Naive thymus-derived CD8-positive, alpha-beta T cell (primary cell): ENCODE data around the gene ITGA6. TPM values are rescaled to one million over a fixed set of nuclear protein-coding genes. Genes with fewer than 3 reads are reported as not detected.

ENCODE experiments used
- ATAC-seq, 2 donors: fragments of 150-1000 bp; cut with Tn5 transposase in 1 of 2; sonication (Bioruptor Pico), chemical (Tn5 transposase) in 1 of 2; 1 replicate in 1 of 2; 2 replicates in 1 of 2; pipeline ENCODE4 v1.10.0; 2021; ENCODE audit warnings: mild to moderate bottlenecking in 2 of 2, moderate library complexity in 2 of 2
- POLR2A ChIA-PET: fragments of 350-600 bp; sonication (Branson Sonifier 250); formaldehyde crosslinking; loops from one replicate; lab custom pipeline; 2021; ENCODE audit warnings: antibody characterized with exemption; lab: Charles Lee
- DNase-seq, 10 donors: peaks; one replicate each; pipeline versions ENCODE4 v3.0.0 to v3.0.0-alpha.2; 2020 to 2022
- H3K27ac Mint-ChIP-seq, 10 donors: one replicate each; pipeline ENCODE4 v1.8.0; 2020 to 2022; ENCODE audit warnings: mild to moderate bottlenecking in 10 of 10, mixed read lengths in 10 of 10, moderate library complexity in 4 of 10, inconsistent platforms in 1 of 10
- H3K27me3 Mint-ChIP-seq, 5 donors: one replicate each; pipeline ENCODE4 v1.8.0; 2021 to 2022; ENCODE audit warnings: mixed read lengths in 5 of 5
- H3K36me3 Mint-ChIP-seq, 3 donors: one replicate each; pipeline ENCODE4 v1.8.0; 2020 to 2022; ENCODE audit warnings: mixed read lengths in 3 of 3, mild to moderate bottlenecking in 2 of 3, inconsistent platforms in 1 of 3
- H3K4me1 Mint-ChIP-seq, 4 donors: one replicate each; pipeline ENCODE4 v1.8.0; 2021 to 2022; ENCODE audit warnings: mixed read lengths in 4 of 4
- H3K4me3 Mint-ChIP-seq, 10 donors: one replicate each; pipeline ENCODE4 v1.8.0; 2020 to 2022; ENCODE audit warnings: mild to moderate bottlenecking in 10 of 10, mixed read lengths in 10 of 10, moderate library complexity in 6 of 10, inconsistent platforms in 1 of 10
- H3K9me3 Mint-ChIP-seq, 9 donors: one replicate each; pipeline ENCODE4 v1.8.0; 2020 to 2022; ENCODE audit warnings: mixed read lengths in 9 of 9, mild to moderate bottlenecking in 3 of 9, inconsistent platforms in 1 of 9, moderate library complexity in 1 of 9
- polyA plus RNA-seq, 3 donors: library from polyadenylated mRNA; unstranded; fragments of 300-500 nt; fragmentation: Illumina TruSeq; gene quantifications; one replicate each; pipeline ENCODE4 v1.2.3, GENCODE V29; 2021
- total RNA-seq, 8 experiments: library from RNA in 2 of 8; stranded (reverse) in 2 of 8; gene quantifications; one replicate each; pipeline ENCODE4 v1.2.3 and lab custom pipeline; 2021 to 2026

The ITGA6 gene
- total and polyA plus RNA-seq, 5 experiments from 2014 or later = 58.4 to 127 (median 80.0) TPM

GRCh38 chr2:172425336-172425735 is 2.0 kb upstream of the ITGA6 start:
- no peak for ATAC-seq
- no peak for DNase-seq
- no peaks in the 10 kb centered on the region for H3K9me3 Mint-ChIP-seq
- POLR2A ChIA-PET = interaction anchor here (0.7 to 12.5 kb wide), 2 partner anchors 14 to 38 kb away, joined by 4 to 304 read pairs; no protein-coding TSS in a partner anchor
- peak overlapping the region in 1 of 10 donors; percentile 3 for H3K4me3 Mint-ChIP-seq
- peaks cover 13 to 34% (median 27%) of the 10 kb centered on the region in 4 donors for H3K4me1 Mint-ChIP-seq
- peak overlapping the region in 4 of 10 donors; percentile 14 to 63 (median 31) for H3K27ac Mint-ChIP-seq
- no peaks in the 10 kb centered on the region for H3K27me3 Mint-ChIP-seq
- no peaks in the 10 kb centered on the region for H3K36me3 Mint-ChIP-seq

- peaks cover 0 to 4% (median 0%) of the 10 kb centered on the region in 3 donors for H3K36me3 Mint-ChIP-seq
- peaks cover 22 to 34% (median 27%) of the 10 kb centered on the region in 4 donors for H3K4me1 Mint-ChIP-seq
These were observed 641 bp upstream of the ITGA6 start for GRCh38 chr2:172426635-172427255.

GRCh38 chr2:172427990-172428831 is 825 bp downstream of the ITGA6 start:
- Mint-ChIP-seq H3K9me3 (no peaks in the 10 kb centered on the region), H3K27ac (peak overlapping the region in 7 of 10 donors; percentile 66 to 96 (median 92))

More at GRCh38 chr2:172426635-172427255, 641 bp upstream of the ITGA6 start:
- no peaks in the 10 kb centered on the region for H3K27me3 Mint-ChIP-seq
- POLR2A ChIA-PET = interaction anchor here (0.6 to 12.5 kb wide), 11 partner anchors 14 to 254 kb away, joined by 3 to 304 read pairs (median 7); no protein-coding TSS in a partner anchor
- H3K27ac Mint-ChIP-seq = peak overlapping the region in 9 of 10 donors; percentile 87 to 94 (median 92)
- DNase-seq (no peak), ATAC-seq (no peak)
- H3K9me3 Mint-ChIP-seq = no peaks in the 10 kb centered on the region
- H3K4me3 Mint-ChIP-seq = peak overlapping the region in 9 of 10 donors; percentile 78 to 94 (median 88)

GRCh38 chr2:172428832-172429210 is 1.4 kb downstream of the ITGA6 start:
- Mint-ChIP-seq H3K27ac (peak overlapping the region in 6 of 10 donors; percentile 73 to 96 (median 92)), H3K36me3 (peaks cover 0 to 4% (median 0%) of the 10 kb centered on the region in 3 donors), H3K27me3 (no peaks in the 10 kb centered on the region), H3K4me1 (peaks cover 21 to 38% (median 24%) of the 10 kb centered on the region in 4 donors), H3K9me3 (no peaks in the 10 kb centered on the region), H3K4me3 (peak overlapping the region in 9 of 10 donors; percentile 90 to 99 (median 97))
- DNase-seq = no peak
- ATAC-seq = no peak
- POLR2A ChIA-PET = interaction anchor here (0.9 to 12.5 kb wide), 8 partner anchors 12 to 128 kb away, joined by 3 to 304 read pairs (median 7); no protein-coding TSS in a partner anchor

More at GRCh38 chr2:172427990-172428831, 825 bp downstream of the ITGA6 start:
- POLR2A ChIA-PET = interaction anchor here (0.6 to 12.5 kb wide), 12 partner anchors 13 to 536 kb away, joined by 4 to 304 read pairs (median 7); no protein-coding TSS in a partner anchor
- peaks cover 0 to 4% (median 0%) of the 10 kb centered on the region in 3 donors for H3K36me3 Mint-ChIP-seq
- no peaks in the 10 kb centered on the region for H3K27me3 Mint-ChIP-seq
- ATAC-seq = peak; percentile 48
- H3K4me1 Mint-ChIP-seq = peaks cover 23 to 33% (median 26%) of the 10 kb centered on the region in 4 donors
- H3K4me3 Mint-ChIP-seq = peak overlapping the region in 9 of 10 donors; percentile 90 to 99 (median 97)
- peak; percentile 57 to 85 (median 66) for DNase-seq

GRCh38 chr2:172429301-172429968 is 2.0 kb downstream of the ITGA6 start:
- Mint-ChIP-seq H3K4me3 (peak overlapping the region in 9 of 10 donors; percentile 90 to 99 (median 97)), H3K36me3 (peaks cover 0 to 4% (median 0%) of the 10 kb centered on the region in 3 donors), H3K9me3 (no peaks in the 10 kb centered on the region), H3K4me1 (peaks cover 21 to 41% (median 24%) of the 10 kb centered on the region in 4 donors), H3K27ac (peak overlapping the region in 6 of 10 donors; percentile 73 to 96 (median 92)), H3K27me3 (no peaks in the 10 kb centered on the region)
- DNase-seq (peak in 2 of 10 donors; percentile 26), ATAC-seq (no peak)
- POLR2A ChIA-PET = interaction anchor here (0.8 to 12.5 kb wide), 10 partner anchors 11 to 127 kb away, joined by 3 to 304 read pairs (median 4); no protein-coding TSS in a partner anchor

GRCh38 chr2:172430027-172430426 is 2.6 kb downstream of the ITGA6 start:
- ATAC-seq = no peak
- Mint-ChIP-seq H3K27me3 (no peaks in the 10 kb centered on the region), H3K27ac (peak overlapping the region in 5 of 10 donors; percentile 73 to 96 (median 92)), H3K36me3 (peaks cover 0 to 4% (median 0%) of the 10 kb centered on the region in 3 donors), H3K4me3 (peak overlapping the region in 9 of 10 donors; percentile 90 to 99 (median 97)), H3K4me1 (peaks cover 21 to 41% (median 24%) of the 10 kb centered on the region in 4 donors), H3K9me3 (no peaks in the 10 kb centered on the region)
- POLR2A ChIA-PET = interaction anchor here (0.8 to 12.5 kb wide), 9 partner anchors 11 to 65 kb away, joined by 3 to 304 read pairs (median 4); no protein-coding TSS in a partner anchor
- DNase-seq = no peak

GRCh38 chr2:172430678-172431077 is 3.3 kb downstream of the ITGA6 start:
- Mint-ChIP-seq H3K4me3 (peak overlapping the region in 9 of 10 donors; percentile 76 to 99 (median 97)), H3K27ac (peak overlapping the region in 4 of 10 donors; percentile 46 to 87 (median 78)), H3K36me3 (peaks cover 0 to 4% (median 0%) of the 10 kb centered on the region in 3 donors), H3K27me3 (no peaks in the 10 kb centered on the region), H3K9me3 (no peaks in the 10 kb centered on the region), H3K4me1 (peaks cover 16 to 42% (median 20%) of the 10 kb centered on the region in 4 donors)
- ATAC-seq (no peak), DNase-seq (no peak)
- POLR2A ChIA-PET = interaction anchor here (1.3 to 12.5 kb wide), 4 partner anchors 10 to 40 kb away, joined by 3 to 304 read pairs (median 58); no protein-coding TSS in a partner anchor

- H3K4me3 Mint-ChIP-seq = peak overlapping the region in 9 of 10 donors; percentile 30 to 99 (median 97)
- H3K4me1 Mint-ChIP-seq = peaks cover 10 to 48% (median 15%) of the 10 kb centered on the region in 4 donors
- ATAC-seq = no peak
- DNase-seq = no peak
- POLR2A ChIA-PET = interaction anchor here (0.6 to 12.5 kb wide), 5 partner anchors 9 to 147 kb away, joined by 3 to 304 read pairs (median 8); no protein-coding TSS in a partner anchor
- H3K27ac Mint-ChIP-seq = peak overlapping the region in 5 of 10 donors; percentile 35 to 87 (median 85)
- peaks cover 0 to 4% (median 0%) of the 10 kb centered on the region in 3 donors for H3K36me3 Mint-ChIP-seq
- H3K9me3 Mint-ChIP-seq = no peaks in the 10 kb centered on the region
- no peaks in the 10 kb centered on the region for H3K27me3 Mint-ChIP-seq
These were observed 4.1 kb downstream of the ITGA6 start for GRCh38 chr2:172431463-172431862.

GRCh38 chr2:172431993-172432392 is 4.6 kb downstream of the ITGA6 start:
- no peaks in the 10 kb centered on the region for H3K27me3 Mint-ChIP-seq
- peaks cover 0 to 4% (median 0%) of the 10 kb centered on the region in 3 donors for H3K36me3 Mint-ChIP-seq
- no peak for ATAC-seq
- POLR2A ChIA-PET = interaction anchor here (0.7 to 12.5 kb wide), 4 partner anchors 9 to 70 kb away, joined by 5 to 304 read pairs (median 60); no protein-coding TSS in a partner anchor
- H3K4me1 Mint-ChIP-seq = peaks cover 5 to 45% (median 10%) of the 10 kb centered on the region in 4 donors
- DNase-seq = no peak
- H3K4me3 Mint-ChIP-seq = peak overlapping the region in 9 of 10 donors; percentile 52 to 99 (median 94)
- no peaks in the 10 kb centered on the region for H3K9me3 Mint-ChIP-seq
- peak overlapping the region in 5 of 10 donors; percentile 83 to 94 (median 87) for H3K27ac Mint-ChIP-seq

GRCh38 chr2:172433144-172433543 is 5.8 kb downstream of the ITGA6 start:
- peaks cover 0 to 4% (median 0%) of the 10 kb centered on the region in 3 donors for H3K36me3 Mint-ChIP-seq
- DNase-seq (no peak), ATAC-seq (no peak)
- peaks cover 3 to 43% (median 8%) of the 10 kb centered on the region in 4 donors for H3K4me1 Mint-ChIP-seq
- peak overlapping the region in 5 of 10 donors; percentile 83 to 94 (median 87) for H3K27ac Mint-ChIP-seq
- H3K27me3 Mint-ChIP-seq = no peaks in the 10 kb centered on the region
- peak overlapping the region in 8 of 10 donors; percentile 52 to 99 (median 89) for H3K4me3 Mint-ChIP-seq
- H3K9me3 Mint-ChIP-seq = no peaks in the 10 kb centered on the region
- POLR2A ChIA-PET = interaction anchor here (2.0 to 12.5 kb wide), 5 partner anchors 8 to 30 kb away, joined by 8 to 304 read pairs (median 16); no protein-coding TSS in a partner anchor
